Measurements from ENCODE around the gene ADAMTS19.
"Not testable (repeated sequence)": the region's sequence is repeated elsewhere in the genome, so short reads cannot be mapped to it uniquely, and the experiment has no call there.

Gene ADAMTS19

DNA sequence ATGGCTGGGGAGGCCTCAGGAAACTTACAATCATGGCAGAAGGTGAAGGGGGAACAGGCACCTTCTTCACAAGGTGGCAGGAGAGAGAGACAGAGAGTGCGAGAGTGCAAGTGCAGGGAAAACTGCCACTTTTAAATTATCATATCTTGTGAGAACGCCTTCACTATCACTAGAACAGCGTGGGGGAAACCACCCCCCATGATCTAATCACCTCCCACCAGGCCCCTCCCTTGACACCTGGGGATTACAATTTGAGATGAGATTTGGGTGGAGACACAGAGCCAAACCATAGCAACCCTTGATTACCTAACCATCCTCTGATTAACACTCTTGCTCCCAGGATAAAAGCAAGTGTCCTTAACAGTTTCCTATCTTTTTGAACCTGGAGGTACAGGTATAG, 21.1 kb downstream of the ADAMTS19 start:
- DNase-seq: no peak

DNA sequence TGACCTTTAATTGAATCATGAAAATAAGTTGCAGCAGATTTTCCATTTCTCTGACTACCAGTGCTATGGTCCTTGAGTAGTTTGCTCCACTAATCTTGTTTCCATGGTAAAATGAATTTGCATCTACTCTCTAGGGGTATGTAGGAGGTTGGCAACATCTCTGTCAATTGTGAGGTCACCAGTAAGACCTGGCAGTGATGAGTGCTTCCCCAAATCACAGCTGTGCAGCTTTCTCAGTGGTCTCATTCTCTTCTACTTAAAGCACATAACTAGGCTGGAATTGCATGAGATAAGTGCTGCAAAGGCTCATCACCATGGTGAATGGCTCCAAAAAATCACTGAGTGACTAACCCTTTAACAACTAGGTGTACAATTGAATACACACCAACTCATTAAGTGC, 36.3 kb downstream of the ADAMTS19 start:
- no peak for DNase-seq

DNA sequence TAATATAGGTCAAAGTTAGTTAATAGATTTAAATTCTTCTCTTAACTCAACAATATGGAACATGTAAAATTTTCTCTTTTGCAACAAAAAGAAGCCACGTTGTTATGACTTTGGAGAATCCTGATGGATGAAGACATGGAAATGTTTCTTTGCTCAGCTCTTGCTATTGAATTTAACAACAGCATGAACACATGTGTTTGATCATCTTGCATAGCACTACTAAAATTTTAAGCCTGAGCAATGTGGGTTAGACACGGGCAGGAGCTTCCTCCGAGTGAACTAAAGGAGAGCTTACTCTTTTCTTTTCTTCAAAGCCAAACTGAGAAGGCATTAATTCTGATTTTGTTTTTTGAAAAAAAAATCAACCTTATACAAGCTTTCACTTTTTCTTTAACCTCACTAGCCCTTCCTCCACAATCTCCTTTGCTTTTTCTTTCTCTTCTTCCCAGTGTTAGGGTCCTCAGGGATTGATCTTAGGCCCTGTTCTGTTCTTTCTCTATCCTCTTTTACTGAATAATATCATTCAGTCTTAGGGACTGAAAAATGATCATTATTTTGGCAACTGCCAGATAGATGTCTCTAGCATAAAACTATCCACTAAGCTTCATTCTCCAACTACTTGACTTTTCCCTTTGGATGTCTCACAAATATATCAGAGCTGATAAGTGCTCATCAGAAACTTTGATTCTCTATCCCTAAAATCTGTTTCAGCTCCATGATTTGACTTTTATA, 36.9 kb downstream of the ADAMTS19 start:
- no peak for DNase-seq

DNA sequence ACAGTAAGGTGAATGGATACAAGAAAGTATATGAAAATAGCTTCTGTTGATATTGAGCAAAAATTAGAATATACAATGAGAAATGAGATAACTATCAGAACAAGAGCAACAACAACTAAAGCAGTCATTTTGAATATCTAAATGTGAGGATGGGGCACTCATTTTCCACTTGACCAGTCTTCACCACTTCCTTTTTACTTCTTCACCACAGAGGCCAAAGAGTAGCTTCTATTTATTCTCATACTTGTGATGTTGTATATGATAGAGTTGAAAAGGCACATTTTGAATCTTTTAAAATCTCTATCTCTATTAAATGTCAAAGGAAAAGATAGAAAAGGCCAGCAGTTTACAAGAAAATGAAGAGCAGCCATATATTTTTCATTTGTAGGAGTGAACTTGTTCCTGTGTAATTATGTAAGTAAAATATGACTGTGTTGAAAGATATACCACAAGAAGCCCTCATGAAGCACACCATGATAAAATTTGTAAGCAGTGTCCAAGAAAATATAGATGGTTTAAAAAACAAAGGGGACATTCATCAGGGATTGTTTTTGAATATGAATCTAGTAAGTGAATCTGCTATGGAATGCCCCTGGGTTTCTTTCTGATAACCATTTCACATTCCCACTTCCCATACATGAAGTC, 39.2 kb downstream of the ADAMTS19 start:
- no peak for DNase-seq

DNA sequence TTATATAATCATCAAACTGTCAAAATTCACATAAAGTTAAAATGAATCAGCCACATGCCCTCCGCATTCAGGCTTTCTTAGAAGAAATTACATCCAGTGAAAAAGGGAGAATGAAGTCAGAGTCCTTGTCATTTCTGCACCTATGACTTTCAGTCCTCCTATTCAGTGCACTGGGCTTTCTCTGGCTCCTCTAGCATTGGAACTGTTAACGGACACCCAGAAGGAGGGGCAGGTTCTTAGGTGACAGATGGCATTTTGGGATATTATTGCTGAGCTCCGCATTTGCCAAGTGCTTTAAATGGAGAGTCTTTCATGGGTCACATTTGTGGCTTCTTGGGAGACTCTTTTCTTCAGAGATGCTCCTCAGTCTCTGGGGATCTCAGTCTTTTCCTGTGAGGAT, 40.0 kb downstream of the ADAMTS19 start:
- no peak for DNase-seq

DNA sequence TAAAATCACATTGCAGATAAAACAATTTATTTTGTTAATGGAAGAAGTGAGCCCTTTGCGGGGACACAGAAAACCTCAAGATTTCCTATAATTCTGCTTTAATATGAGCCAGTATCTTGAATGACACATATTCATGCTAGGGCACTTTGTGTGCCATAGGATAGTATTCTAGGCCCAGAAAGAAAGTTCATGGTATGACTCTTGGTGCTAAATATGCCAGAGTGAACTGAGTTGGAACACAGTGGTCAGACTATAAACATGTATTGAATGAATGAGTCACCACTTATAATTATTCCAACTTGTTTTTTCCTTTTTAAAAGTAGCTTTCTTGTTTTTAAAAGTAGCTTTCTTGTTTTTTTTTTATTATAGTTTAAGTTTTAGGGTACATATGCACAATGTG, 46.0 kb downstream of the ADAMTS19 start:
- no peak for DNase-seq

DNA sequence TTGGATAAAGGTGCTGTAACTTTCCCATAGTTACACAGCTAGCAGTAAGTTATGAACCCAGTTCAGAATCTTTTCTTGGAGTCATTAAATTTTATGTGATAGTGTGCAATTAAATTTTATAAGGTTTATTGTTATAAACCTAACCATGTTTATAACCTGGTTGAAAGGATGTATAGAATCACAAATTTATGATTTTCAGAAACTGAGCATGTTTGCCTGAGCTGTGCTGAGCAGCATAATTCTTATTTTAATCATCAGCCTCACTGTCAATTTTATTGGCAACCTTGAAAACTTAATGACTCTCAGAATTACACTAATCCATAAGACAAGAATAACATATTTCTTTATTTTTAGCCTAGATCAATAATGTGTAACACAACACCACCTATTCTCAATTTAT, 46.9 kb downstream of the ADAMTS19 start:
- no peak for DNase-seq

DNA sequence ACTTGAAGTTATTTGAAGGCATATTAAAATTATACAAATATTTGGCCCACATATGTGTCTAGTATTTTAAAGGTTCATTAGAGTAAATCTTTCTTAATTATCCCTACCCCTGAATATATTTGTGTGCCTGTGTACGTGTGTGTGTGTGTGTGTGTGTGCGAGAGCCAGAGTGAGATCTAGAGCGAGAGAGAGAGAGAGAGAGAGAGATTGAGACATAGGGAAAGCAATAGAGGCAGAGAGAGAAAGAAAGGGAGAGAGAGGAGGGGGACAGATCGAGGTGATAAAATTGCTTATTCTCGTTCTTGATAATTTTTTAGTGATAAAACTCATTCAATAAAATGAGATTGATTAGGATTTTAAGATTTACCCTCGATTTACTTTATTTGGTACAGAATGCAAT, 47.4 kb downstream of the ADAMTS19 start:
- DNase-seq: no peak

DNA sequence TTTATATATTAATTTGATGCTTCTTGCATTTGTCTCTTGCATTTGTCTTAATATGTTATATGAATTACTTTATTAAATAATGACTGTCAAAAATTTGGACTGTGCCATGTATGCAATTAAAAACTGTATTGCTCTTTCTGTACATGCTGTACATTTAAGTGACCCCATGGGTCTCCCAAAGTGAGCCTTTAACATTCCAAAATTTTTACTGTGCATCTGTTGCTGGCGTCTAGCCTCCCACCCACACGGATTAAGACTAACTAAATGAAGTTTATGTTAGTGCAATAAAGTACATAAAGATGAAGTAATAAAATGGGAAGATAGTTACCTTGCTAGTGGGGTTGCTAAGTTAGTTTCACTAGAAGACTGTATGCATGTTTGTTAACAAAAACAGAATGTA, 48.5 kb downstream of the ADAMTS19 start:
- DNase-seq: no peak

DNA sequence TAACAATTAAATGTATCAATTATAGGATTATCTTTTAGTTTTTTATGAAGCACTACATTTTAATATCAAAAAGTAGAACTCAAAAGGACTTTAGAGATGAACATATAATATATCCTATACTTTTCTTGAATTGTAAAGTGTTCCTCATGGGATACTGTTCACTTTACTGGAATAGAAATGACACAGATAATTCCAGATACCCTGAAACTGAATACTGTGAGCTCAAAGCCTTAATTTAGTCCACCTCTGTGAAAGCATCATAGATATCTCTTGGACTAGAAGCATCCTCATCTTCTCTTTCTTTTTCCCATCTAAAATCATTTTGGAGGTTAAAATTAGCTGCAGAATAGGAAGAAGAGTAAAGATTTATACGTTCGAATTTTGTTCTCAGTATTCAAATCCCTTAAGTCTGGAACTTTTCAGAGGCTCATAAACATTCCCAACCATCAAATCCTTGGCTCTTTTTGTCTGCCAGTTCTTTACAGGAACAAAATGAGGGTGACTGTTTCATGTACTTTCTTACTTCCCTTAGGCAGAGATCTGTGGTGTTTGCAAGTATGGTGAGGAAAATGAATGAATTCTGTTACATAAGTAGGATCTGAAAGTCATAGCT, 49.4 kb downstream of the ADAMTS19 start:
- DNase-seq: no peak

DNA sequence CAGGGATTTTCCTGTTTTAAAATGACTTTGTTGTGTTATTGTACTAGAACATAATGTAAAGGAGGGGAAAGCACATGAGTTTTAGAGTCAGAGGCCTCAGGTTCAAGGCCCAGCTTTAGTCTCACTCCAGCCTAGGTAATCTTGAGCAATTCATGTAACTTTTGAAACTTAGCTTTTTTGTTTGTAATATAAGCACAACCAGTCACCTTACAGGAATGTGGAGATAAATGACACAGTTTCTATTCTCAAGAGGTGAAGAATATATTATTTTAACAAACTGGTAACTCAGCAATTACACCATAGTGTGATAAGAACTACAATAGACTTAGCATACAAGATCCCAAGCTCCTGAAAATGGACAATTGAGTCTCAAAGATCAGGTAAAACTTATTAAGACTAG, 51.2 kb downstream of the ADAMTS19 start:
- no peak for DNase-seq

DNA sequence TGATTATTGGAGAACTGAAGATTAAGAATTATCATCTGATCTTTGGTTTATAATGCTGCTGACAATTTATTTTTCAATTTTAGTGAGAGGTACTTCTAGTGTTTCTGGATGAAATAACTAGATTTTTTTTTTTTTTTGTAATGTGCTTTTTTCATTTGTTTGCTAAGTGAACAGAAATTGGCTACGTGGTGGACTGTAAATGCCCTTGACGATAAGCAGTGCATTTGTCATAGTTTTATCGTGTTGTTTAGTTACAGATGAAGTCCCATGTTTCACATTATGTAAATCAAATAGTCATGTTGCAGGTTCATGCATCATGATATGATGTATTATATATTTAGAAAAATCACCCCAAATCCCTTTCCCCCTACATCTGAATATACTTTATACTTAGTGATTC, 81.0 kb downstream of the ADAMTS19 start:
- no peak for DNase-seq

DNA sequence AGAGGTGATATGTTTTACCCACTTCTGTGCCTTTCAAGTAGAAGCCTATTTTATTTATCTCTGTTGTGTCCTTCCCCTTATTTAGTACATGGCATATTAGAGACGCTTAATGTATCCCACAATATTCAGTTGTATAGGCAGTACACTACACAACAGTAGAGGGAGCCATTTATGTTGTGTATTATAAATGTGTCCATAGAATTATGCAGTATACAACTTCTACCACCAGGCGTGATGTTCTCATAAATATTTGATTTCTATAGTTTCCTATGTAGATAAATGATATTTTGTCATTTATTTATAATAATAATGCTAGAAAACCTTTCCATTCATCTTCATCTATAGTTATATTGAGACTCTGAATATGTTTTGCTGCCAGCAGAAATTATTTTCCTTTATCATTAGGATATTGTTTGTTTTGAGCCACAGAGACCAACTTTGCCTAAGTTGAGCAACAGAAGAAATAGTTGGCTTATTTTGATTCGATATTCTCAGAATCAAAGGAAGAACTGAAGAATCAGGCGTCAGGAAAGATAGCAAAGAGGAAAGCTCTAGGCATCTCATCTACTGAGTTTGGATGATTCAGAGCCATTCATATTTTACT, 81.7 kb downstream of the ADAMTS19 start:
- no peak for DNase-seq

DNA sequence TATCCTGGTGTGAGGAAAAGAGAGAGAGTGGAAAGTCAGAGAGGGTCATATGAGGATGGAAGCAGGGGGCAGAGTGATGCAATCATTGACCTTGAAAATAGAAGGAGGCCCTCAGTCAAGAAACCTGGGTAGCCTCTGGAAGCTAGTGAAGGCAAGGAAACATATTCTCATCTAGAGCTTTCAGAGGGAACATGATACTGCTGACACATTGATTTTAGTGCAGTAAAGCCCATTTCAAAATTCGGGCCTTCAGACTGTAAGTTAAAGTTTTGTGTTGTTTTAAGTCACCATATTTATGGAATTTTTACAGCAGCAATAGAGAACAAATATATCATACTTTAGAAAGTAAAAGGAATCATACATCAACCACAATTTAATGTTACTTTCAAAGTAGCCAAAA, 87.0 kb downstream of the ADAMTS19 start:
- DNase-seq: no peak

DNA sequence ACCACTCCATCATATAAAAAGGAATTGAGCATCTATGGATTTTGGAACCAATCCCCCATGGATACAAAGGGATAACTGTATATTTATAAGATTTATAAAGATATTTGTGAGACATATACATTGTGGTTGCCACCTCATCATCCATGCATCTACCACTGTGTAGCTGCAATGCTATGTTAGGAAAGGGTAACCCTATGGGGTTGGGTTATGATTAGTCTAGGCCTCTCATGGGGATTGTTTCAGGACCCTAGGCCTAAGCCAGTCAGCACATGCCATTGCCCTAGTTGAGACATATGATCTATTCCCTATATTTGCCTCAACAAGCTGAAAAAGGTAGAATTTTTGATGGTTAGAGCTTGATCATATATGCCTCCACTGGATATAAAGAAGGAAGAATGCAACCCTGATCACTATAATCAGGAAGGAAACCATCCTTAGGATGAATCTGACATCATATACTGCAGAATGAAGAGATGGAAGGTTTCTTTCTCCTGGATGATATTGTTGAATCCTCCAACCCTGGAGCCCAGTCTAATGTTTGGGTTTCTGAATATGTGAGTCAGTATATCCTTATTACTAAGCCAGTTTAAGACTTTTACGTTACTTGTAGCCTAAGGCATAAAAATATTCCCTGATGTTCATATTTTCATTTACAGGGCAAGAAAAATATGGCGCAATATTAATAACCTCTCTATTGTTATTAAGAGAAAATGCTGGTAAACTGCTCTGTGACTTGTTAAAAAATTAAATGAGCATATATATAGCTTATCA, 94.2 kb downstream of the ADAMTS19 start:
- DNase-seq: no peak

DNA sequence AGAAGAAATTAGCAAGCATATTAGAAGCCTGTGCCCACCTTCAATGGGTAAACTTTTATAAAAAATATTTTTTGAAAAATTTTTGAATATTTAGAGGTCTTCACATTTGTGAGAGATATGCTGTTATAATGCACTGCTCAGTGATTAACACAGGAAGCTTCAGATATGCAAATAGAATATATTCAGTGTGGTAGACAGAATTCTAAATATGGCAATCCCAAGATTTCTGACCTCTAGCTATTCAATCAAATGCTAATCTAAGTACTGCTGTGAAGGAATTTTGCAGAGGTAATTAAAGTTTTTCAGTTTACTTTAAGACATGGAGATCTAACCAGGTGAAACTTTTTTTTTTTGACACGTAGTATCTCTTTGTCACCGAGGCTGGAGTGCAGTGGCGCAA, 103.5 kb downstream of the ADAMTS19 start:
- DNase-seq: no peak

DNA sequence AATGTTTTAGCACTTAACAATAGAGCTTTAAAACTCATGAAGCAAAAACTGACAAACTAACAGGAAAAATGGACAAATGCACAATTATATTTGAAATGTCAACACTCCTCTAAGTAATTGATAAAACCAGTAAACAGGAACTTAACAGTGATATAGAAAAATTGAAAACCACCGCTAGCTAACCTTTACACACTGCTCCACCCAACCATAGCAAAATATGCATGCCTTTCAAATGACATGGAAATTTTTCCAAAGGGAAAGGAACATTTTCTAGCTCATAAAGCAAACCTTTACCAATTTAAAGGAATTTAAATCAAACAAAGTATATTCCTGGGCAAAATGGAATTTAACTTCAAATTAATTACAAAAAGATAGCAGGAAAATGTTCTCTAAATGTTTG, 109.2 kb downstream of the ADAMTS19 start:
- no peak for DNase-seq

DNA sequence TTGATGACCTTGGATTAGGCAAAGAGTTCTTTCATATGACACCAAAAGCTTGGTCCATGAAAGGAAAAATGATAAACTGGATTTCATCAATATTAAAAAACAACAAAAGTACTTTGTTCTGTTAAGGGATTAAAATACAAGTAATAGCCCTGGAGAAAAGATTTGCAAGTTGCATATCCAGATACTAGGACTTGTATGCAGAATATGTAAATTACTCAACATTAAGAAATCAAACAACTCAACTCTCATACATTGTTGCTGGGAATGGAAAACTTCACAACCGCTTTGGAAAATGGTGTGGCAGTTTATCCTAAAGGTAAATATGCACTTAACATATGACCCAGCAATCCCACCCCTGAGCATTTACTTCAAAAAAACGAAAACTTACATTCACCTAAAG, 112.0 kb downstream of the ADAMTS19 start:
- DNase-seq: no peak

DNA sequence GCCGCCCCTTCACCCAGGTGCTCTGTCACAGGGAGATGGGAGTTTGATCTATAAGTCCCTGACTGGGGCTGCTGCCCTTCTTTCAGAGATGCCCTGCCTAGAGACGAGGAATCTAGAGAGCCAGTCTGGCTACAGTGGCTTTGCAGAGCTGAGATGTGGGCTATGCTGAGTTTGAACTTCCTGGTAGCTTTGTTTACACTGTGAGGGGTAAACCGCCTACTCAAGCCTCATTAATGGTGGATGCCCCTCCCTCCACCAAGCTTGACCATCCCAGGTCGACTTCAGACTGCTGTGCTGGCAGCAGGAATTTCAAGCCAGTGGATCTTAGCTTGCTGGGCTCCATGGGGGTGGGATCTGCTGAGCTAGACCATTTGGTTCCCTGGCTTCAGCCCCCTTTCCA, 124.4 kb downstream of the ADAMTS19 start:
- not testable (repeated sequence) for DNase-seq

DNA sequence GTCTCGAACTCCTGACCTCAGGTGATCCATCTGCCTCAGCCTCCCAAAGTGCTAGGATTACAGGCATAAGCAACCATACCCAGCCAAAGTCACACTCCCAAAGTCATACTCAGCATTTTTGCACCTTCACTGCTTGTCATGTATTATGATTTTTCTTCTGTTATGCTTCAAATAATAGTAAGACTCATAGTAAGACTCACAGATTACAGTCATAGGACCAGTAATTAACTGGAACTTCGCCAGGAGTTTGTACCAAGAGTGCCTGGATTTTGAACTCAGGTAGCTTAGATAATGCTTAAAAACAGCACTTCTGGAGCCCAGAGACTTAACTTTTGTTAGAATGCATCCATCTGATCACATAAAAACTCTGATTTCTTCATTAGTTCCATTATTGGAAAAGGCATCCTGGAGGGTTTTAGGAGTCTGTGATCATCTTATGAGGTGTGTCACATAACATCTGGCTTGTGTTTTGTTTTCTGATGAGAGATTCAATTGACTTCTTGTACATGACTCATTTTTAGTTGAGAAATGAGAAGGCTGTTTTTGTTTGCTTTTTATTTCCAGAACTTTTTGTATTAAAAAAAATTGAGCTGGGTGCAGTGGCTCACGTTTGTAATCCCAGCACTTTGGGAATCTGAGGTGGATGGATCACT, 131.5 kb downstream of the ADAMTS19 start:
- DNase-seq: no peak

DNA sequence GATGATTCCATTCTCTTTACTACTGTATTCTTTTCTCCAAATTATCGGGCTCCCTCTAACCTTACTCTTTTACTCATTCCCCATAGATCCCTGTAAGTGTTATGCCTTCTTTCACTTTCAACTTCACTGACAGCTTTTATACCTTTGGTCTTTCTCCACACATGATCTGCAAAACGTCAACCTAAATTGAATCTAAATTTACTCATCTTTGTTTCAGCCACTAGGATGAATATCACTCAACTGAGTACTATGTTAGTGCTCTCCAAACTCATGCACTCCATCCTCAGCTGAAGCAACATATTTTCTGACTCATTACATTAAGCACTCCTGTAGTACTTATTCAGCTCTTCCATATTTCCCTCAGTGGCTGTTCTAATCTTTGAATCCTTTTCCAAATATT, 133.4 kb downstream of the ADAMTS19 start:
- no peak for DNase-seq

DNA sequence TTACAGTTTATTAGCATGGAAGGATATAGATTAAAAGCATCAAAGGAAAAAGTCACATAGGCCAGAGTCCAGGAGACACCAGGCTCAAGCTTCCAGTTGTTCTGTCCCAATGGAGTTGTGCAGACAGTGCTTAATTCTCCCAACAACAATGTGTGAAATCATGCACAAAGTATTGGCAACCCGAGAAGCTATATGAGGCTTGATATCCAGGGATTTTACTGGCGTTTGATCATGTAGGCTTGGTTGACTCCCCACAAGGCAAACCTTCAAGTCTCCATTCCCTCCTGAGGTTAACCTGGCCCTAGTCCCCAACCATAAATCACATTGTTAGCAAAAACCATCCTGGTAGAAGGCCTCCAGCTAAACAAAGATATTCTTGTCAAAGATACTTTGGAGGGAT, 141.5 kb downstream of the ADAMTS19 start:
- no peak for DNase-seq

DNA sequence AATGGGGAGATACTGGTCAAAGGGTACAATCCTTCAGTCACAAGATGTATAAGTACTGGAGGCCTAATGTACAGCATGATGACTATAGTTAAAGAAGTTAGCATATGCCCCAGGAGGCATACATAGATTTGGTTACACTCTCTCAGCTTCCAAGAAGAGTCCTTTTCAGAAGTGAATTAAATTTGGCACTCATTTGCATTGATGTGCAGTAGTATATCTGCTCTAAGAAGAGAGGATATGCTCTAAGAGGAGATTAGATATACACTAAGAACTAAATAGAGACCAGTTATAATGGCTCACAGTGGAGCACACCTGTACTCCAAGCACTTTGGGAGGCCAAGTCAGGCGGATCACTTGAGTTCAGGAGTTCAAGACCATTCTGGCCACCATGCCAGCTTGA, 148.3 kb downstream of the ADAMTS19 start:
- no peak for DNase-seq
